GM12865 (cell line): ENCODE measurements around the gene MRTFB.

ENCODE experiments used
- DNase-seq: peaks from one replicate; pipeline ENCODE4 v3.0.0; 2010; ENCODE audit warnings: low read depth
- H3K4me3 ChIP-seq: 2 replicates; pipeline ENCODE4 v1.5.1; 2011; ENCODE audit warnings: mild to moderate bottlenecking, low read depth, low read length, control low read depth
- CTCF ChIP-seq: IDR thresholded peaks from 2 replicates; pipeline ENCODE4 v1.5.1; 2011; ENCODE audit warnings: low read length, control low read depth, low read depth, inconsistent platforms; ENCODE audit not compliant: insufficient read depth; ENCODE audit errors: missing control alignments

MRTFB gene

GRCh38 chr16:14077918-14078317, 6.8 kb downstream of the MRTFB start:
- no peak for DNase-seq
- no peak overlapping the region for H3K4me3 ChIP-seq
- TF ChIP-seq CTCF = no peak

- no peak for DNase-seq
- no peak overlapping the region for H3K4me3 ChIP-seq
- no peak for TF ChIP-seq CTCF
Measured at GRCh38 chr16:14086477-14086876, 15.4 kb downstream of the MRTFB start.

- no peak overlapping the region for H3K4me3 ChIP-seq
- TF ChIP-seq CTCF = no peak
- no peak for DNase-seq
Measured at GRCh38 chr16:14087181-14087580, 16.1 kb downstream of the MRTFB start.

- H3K4me3 ChIP-seq = no peak overlapping the region
- DNase-seq = no peak
- no peak for TF ChIP-seq CTCF
Measured at GRCh38 chr16:14087590-14088154, 16.6 kb downstream of the MRTFB start.

GRCh38 chr16:14088155-14088753, 17.1 kb downstream of the MRTFB start:
- TF ChIP-seq CTCF = no peak
- H3K4me3 ChIP-seq = no peak overlapping the region
- DNase-seq = no peak

- no peak overlapping the region for H3K4me3 ChIP-seq
- no peak for DNase-seq
- TF ChIP-seq CTCF = no peak
Measured at GRCh38 chr16:14089283-14089823, 18.2 kb downstream of the MRTFB start.

GRCh38 chr16:14092561-14092960, 21.4 kb downstream of the MRTFB start:
- no peak overlapping the region for H3K4me3 ChIP-seq
- no peak for TF ChIP-seq CTCF
- no peak for DNase-seq
